GM18517 (cell line): Measurements from ENCODE around the gene COA6.

ENCODE experiments used
- ATAC-seq: cut with Tn5 transposase; IDR thresholded peaks from one replicate; pipeline ENCODE4 v1.9.1; 2021; ENCODE audit warnings: mild to moderate bottlenecking, moderate library complexity; ENCODE audit not compliant: unreplicated experiment

COA6 gene

DNA sequence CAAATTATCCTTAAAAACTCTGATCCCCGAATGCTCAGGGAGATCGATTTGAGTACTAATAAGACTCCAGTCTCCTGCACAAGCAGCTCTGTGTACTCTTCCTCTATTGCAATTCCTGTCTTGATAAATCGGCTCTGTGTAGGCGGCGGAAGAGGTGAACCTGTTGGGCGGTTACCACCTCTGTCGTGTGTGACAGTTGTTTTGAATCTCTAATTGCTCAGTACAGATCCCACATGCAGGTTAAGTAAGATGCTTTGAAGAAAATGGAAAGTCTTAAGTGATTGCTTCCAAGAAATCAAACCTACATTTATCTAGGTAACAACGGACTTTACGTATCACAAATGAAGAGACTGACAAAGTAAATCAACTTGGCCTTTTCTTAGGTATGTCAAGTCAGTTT, 35.5 kb downstream of the COA6 start:
- ATAC-seq, result no peak

DNA sequence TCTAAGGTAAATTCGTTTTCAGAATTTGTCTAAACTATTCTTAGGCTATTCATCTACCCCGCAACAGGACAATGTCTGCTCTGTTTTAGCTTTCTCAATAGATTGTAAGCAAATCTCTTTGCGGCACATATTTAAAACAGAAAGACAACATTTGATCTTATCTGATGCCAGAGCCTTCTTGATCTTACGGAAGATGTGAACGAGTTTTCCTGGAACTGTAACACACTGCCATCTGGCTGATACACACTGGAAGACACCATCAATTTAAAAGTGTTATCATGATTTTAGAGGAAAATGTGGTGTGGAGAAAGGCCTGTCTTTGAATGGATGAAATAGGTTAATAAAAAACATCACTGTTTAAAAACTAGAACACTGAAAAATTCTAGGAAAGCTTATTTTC, 36.1 kb downstream of the COA6 start:
- no peak for ATAC-seq

- ATAC-seq, result no peak
Observed at GRCh38 chr1:234412830-234413229, 39.6 kb downstream of the COA6 start.

DNA sequence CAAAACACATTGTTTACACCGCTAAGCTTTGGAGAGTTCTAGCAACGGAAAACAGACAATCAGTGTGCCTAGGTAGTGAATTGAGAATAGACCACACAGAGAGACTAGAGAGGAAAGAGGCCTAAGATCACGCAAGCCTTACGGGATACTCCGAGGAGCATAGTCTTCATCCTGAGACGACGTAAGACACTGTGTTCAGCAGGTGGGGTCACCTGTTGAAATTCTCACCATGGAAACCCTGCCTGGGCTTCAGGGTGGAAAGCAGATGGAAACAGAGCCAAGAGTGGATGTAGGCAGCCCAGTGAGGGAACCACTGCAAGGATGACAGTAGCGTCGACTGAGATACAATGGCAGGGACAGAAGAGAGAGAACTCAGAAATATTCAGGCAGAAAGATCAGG, 40.2 kb downstream of the COA6 start:
- no peak for ATAC-seq

GRCh38 chr1:234413990-234414389, 40.7 kb downstream of the COA6 start:
- no peak for ATAC-seq

- no peak for ATAC-seq
Observed at GRCh38 chr1:234427950-234428646, 54.8 kb downstream of the COA6 start.

- ATAC-seq, result no peak
Observed at GRCh38 chr1:234429434-234429806, 56.2 kb downstream of the COA6 start.

GRCh38 chr1:234430691-234431090, 57.4 kb downstream of the COA6 start:
- no peak for ATAC-seq

- ATAC-seq, result no peak
Observed at GRCh38 chr1:234431255-234431654, 58.0 kb downstream of the COA6 start.

DNA sequence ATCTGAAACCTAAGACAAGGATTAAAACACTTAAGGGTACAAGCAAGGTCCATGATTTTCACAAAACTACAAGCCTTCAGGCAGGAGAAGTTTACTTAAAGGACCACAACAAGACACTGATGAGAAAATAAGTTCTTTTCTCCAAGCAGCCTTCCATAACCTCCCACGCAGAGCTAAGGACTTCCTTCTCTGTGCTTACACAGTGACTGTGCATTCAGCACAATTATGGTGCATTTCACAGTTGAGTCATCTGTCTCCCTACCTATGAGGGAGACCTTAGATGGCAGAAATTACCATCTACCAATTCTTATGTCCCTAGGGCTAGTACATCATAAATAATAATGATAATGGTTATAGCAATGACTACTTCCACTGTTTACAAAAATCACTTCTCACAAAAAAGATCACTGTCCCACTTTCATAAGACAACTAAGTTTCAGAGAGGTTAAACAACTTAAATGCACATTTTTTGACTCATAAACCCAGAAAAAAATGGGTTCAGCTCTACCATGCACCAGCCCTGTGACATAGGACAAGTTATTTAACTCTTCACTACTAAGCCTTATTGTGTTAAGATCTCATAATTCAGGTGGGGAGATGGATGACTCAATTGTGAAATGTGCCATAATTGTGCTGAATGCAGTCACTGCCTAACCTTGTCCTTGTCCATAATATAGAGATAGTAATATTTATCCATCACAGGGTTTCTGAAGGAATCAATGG, 60.5 kb downstream of the COA6 start:
- no peak for ATAC-seq
